Inflammatory macrophage (primary cell): Measurements from ENCODE around the gene SDR9C7.
"Not testable (repeated sequence)": the region's sequence is repeated elsewhere in the genome, so short reads cannot be mapped to it uniquely, and the experiment has no call there.

Experiments
- DNase-seq, 2 donors: peaks; one replicate each; pipeline ENCODE4 v3.0.0-alpha.2; 2020 to 2022
- total RNA-seq, 18 experiments: gene quantifications; one replicate each; lab custom pipeline; 2026; ENCODE audit warnings: mixed read lengths in 6 of 18, inconsistent platforms in 2 of 18; lab: John Stamatoyannopoulos, UW

Gene SDR9C7
- total RNA-seq: 0 to 0.10 (median 0) reads per million in 18 experiments

DNA sequence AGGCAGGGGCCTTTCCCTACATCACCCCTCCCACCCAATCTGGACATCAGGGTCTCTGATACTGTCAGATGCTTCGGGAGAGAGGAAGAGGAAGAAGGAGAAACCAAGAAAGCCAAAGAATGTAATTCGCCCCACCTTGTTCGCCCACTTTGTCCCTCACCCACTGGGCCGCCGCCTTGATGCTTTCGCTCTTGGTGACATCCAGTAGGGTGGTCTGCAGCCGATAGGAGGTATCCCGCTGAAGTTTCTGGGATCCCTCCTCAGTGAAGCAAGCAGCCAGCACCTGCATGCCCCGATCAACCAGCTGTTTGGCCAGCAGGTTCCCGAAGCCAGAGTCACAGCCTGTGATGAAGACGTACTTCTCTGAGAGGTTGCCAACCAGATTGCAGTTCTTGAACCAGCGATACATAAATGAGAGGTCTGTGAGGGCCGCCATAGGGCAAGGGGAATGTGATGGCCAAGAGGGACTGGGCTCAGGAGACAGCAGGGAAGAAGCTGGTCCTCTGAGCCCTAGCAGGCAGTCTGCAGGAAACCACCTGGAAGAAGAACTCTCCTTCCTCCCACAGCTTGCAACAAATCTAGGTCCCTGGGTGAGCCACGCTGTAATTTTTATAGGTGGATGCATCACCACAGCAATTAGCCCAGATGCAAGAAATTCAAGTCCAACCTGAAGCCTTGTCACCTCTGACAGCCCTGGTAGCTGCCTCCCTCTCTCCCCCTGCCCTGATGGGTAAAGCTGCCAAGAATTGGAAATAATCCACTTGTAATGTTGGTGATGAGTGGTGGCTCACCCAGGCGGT is at the start of gene SDR9C7:
TSS of gene SDR9C7 (minus strand) at position 583 of the 800 bp plus-strand sequence. CDS start at position 436, 147 bp downstream.
- no peak for DNase-seq

DNA sequence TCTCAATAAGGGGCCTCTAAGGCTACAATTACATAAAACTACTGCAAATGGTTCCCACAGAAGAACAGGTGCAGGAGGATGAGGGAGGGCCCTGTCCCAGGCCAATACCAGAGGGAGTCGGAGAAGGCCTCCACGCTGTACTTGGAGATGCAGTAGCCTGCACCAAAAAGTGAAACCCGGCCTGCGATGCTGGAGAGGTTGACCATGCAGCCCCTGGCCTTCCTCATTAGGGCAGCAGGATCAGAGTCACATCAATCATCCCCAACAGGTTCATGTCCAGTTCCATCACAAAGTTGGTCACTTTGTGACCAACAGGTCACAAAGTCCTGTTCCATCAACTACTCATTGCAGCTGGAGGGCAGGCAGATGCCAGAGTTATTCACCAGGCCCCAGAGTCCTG is 49.2 kb upstream of the SDR9C7 start:
- no peak for DNase-seq

DNA sequence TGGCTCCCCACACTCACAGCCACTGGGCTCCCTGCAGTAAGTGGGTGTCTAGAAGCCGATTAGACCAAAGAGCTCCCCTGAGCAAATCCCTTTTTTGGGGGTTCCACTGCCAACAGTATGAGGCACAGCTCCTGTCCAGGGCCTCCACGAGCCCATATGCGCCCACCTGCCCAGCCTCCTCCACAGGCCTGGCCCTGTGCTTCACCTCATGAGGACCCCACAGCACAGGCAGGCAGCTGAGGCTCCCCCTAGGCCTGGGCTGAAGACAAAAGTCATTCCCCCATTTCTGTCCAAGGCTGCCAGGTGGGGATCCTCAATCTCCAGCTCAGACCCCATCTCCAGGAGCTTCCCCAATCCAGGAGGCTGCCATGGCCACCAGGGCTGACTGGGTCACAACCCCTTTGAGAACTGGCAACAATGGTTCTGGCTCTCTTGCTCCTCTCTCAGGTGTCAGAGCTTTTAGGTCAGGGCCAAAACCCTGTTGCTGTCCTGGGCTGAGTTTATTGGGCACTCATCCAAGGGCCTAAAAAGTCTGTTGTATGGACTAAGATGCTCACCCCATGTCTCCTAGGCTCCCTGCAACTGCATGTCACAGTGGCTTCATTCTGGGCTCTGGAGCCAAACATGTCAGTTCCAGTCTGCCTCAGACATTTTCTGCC is 48.5 kb upstream of the SDR9C7 start:
- not testable (repeated sequence) for DNase-seq

DNA sequence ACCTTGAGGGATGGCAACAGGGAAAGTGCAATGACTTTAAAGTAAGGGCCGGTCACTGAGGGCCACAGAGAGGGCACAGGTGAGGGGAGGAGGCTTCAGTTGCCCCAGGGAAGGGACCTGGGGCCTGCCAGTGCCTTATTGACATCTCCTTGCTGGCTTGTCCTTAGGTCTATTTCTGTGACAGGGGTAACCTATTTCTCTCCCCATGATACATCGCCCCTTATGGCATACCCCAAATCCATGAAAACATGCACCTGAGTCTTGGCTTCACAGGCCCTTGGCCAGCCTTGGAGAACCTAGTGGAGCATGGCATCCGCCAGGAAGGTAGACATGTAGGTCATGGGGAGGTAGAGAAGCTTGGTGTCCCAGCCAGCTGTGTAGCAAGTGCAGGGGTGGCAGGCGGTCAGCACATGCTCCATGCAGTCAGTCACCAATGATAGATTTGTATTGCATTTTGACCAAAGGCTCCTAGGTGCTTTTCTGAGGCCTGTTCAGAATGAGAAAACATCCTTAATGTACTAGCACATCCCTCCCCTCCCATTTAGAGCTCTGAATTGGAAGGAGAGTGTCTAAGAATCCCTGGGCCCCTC is 46.8 kb upstream of the SDR9C7 start:
- no peak for DNase-seq

DNA sequence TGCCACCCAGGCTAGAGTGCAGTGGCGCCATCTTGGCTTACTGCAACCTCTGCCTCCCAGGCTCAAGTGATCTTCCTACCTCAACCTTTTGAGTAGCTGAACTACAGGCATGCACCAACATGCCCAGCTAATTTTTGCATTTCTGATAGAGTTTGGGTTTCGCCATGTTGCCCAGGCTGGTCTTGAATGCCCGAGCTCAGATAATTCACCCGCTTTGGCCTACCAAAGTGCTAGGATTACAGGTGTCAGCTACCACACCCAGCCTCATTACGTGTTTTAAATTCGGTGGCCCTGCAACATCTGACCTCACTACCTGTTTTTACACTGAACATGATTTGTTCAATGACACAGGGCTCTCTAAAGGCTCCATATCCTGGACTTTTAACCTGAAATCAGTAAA is 46.1 kb upstream of the SDR9C7 start:
- DNase-seq: no peak

DNA sequence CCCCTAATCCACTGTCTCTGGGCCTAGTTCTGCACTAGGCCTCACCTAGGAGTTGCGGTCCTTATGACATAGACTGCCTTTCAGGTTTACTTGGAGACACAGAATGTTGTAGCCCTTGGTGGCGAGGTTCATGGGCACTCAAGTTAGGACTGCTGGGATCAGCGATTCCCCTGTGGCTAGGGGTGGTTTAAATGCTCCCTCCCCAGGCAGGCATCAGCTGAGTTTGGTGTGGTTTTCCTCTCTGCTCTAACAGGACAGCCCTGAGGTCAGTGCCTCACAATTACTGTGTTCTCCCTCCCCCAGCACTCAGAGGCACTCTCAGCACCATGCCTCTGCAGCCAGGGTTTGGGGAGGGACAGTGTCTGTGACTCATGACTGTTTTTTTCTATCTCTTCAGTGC is 45.4 kb upstream of the SDR9C7 start:
- no peak for DNase-seq

DNA sequence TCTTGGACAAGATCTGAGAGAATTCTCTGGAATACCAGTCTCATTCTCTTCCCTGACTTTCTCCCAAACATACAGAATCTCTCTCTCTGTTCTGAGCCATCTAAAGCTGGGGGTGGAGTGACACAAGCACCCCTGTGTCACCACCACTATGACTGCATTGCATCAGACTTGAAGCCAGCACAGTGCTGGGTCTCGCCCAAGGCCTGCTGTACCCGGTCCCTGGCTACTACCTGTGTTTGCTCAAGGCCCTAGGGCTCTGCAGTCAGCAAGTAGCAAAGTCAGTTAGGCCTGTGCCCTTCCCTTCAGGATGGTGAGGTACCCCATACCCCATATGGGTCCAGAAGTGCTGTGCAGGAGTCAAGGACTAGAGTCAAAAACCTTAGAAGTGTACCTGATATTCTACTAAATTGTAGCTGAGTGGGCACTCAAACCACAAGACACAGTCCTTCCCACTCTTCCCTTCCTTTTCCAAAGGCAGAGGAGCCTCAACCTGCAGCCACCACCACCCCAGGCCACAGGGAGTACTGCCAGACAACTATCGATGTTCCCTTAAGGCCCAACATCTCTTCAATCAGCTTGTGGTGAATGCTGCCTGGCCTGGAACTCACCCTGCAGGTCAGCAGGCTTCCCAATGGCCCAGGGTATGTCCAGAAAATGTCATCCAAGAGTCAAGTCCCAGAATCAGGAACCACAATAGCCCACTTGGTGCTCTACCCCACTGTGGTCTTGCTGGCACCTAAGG is 44.4 kb upstream of the SDR9C7 start:
- peak; percentile 13 to 39 for DNase-seq

DNA sequence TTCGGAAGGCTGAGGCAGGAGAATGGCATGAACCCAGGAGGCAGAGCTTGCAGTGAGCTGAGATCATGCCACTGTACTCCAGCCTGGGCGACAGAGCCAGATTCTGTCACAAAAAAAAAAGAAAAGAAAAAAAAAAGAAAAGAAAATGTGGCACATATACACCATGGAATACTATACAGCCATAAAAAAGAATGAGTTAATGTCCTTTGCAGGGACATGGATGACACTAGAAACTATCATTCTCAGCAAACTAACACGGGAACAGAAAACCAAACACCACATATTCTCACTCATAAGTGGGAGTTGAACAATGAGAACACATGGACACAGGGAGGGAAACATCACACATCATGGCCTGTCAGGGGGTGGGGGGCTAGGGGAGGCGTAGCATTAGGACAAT is 43.2 kb upstream of the SDR9C7 start:
- not testable (repeated sequence) for DNase-seq

DNA sequence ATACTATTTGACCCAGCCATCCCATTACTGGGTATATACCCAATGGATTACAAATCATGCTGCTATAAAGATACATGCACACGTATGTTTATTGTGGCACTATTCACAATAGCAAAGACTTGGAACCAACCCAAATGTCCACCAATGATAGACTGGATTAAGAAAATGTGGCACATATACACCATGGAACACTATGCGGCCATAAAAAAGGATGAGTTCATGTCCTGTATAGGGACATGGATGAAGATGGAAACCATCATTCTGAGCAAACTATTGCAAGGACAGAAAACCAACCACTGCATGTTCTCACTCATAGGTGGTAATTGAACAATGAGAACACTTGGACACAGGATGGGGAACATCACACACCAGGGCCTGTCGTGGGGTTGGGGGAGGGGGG is 40.0 kb upstream of the SDR9C7 start:
- DNase-seq: not testable (repeated sequence)

DNA sequence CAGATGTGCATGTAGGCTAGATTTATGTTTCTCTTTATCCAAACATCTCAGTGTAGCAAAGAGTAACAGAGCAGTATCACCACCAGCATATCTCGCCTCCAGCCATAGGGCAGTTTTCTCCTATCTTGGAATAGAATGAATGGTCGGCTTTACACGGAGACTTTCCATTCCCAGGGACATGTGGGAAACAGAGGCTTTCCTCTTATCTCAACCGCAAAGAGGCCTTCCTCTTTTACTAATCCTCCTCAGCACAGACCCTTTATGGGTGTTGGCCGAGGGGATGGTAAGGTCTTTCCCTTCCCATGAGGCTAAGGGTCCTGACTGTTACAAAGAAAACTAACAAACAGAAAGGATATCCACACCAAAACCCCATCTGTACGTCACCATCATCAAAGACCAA is 34.7 kb upstream of the SDR9C7 start:
- not testable (repeated sequence) for DNase-seq

DNA sequence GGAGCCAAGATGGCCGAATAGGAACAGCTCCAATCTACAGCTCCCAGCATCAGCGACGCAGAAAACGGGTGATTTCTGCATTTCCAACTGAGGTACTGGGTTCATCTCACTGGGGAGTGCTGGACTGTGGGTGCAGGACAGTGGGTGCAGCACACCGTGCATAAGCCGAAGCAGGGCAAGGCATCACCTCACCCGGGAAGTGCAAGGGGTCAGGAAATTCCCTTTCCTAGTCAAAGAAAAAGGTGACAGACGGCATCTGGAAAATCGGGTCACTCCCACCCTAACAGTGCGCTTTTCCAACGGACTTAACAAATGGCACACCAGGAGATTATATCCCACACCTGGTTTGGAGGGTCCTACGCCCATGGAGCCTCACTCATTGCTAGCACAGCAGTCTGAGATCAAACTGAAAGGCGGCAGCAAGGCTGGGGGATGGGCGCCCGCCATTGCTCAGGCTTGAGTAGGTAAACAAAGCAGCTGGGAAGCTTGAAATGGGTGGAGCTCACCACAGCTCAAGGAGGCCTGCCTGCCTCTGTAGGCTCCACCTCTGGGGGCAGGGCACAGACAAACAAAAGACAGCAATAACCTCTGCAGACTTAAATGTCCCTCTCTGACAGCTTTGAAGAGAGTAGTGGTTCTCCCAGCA is 31.9 kb upstream of the SDR9C7 start:
- DNase-seq: not testable (repeated sequence)

DNA sequence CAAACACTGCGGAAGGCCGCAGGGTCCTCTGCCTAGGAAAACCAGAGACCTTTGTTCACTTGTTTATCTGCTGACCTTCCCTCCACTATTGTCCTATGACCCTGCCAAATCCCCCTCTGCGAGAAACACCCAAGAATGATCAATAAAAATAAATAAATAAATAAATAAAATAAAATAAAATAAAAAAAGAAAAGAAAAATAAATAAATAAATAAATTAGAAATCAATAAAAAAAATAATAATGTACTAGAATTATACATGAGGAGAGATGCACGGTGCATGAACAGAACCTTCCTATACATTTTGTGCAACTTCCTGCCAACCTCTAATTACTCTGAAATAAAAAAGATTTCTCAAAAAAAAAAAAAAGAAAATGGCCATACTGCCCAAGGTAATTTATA is 30.9 kb upstream of the SDR9C7 start:
- not testable (repeated sequence) for DNase-seq

DNA sequence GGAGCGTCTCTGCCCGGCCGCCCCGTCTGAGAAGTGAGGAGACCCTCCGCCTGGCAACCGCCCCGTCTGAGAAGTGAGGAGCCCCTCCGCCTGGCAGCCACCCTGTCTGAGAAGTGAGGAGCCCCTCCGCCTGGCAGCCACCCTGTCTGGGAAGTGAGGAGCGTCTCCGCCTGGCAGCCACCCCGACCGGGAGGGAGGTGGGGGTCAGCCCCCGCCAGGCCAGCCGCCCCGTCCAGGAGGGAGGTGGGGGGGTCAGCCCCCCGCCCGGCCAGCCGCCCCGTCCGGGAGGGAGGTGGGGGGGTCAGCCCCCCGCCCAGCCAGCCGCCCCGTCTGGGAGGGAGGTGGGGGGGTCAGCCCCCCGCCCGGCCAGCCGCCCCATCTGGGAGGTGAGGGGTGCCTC is 29.3 kb upstream of the SDR9C7 start:
- DNase-seq: not testable (repeated sequence)

DNA sequence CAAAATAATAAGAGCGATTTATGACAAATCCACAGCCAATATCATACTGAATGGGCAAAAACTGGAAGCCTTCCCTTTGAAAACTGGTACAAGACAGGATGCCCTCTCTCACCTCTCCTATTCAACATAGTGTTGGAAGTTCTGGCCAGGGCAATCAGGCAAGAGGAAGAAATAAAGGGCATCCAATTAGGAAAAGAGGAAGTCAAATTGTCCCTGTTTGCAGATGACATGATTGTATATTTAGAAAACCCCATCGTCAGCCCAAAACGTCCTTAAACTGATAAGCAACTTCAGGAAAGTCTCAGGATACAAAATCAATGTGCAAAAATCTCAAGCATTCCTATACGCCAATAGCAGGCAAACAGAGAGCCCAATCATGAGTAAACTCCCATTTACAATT is 28.0 kb upstream of the SDR9C7 start:
- not testable (repeated sequence) for DNase-seq

DNA sequence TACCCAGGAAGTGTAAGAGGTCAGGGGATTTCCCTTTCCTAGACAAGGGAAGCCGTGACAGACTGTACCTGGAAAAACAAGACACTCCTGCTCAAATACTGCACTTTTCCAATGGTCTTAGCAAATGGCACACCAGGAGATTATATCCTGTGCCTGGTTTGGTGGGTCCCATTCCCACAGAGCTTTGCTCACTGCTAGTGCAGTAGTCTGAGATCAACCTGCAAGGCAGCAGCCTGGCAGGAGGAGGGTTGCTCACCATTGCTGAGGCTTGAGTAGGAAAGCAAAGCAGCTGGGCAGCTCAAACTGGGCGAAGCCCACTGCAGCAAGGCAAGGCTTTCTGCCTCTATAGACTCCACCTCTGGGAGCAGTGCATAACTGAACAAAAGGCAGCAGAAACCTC is 24.2 kb upstream of the SDR9C7 start:
- no peak for DNase-seq

DNA sequence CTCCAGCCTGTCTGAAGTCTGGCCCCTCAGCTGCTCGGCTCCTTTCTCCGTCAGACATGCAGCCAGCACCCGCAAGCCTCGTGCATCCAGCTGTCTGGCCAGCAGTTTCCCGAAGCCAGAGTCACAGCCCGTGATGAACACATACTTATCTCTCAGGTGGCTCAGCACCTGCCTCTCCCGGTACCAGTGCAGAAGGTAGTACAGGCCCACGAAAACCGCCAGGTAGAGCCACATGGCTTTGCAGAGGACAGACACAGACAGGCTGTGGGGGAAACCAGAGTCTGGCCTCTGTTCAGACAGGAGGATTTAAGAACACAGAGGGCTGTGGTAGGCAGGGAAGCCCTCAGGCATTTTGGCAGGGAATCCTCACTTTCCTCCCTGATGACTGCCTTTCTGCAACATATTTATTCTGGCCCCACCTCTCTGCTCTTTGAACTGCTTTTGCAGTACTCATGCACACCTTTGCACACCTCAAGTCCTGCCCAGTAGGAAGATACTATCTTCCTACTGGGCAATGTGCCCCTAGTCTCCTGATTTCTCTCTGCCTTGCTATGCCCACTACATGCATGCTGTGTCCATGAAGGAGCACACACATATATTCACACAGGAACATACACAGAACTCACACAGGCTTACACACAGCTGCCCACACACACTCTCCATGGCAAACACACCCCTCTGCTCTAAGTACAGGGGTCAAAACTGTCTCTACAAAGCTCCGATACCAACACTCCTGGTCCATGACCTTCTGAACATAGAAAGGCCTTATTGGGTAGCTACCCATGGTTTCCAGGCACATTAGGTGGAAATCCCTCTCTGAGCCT is 23.2 kb upstream of the SDR9C7 start, which contains the start of gene RDH16:
TSS of gene RDH16 (minus strand) at position 380 of the 824 bp plus-strand sequence. CDS start at position 234, 146 bp downstream.
- DNase-seq: no peak

DNA sequence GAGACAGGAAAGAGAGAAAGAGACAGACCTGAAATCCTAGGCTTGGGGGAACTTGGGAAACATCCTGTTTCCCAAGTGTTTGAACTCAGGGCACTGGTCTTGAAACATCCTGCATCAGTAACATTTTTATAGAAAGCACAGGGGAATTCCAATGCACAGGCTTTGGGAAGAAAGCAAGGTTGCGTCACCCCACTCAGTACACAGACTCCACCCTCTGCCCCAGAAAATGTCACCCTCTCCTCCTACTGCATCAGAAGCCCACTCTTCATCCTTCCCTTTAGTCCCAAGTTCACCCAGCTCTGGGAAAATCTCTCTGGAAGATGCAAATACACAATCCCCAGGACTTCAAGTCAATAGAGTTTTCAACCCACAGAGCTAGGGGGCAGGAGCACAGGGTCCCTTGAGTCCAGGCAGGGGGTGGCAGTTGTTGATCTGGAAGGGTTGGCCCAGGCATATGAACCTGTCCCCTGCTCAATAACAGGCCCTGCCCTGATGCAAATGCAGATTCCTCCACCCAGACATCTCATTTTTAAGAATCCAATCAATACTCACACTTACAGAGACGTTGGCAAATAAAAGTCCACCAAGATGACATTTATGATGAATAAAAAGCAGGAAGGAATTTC is 21.5 kb upstream of the SDR9C7 start:
- peak in 1 of 2 donors; percentile 46 for DNase-seq

DNA sequence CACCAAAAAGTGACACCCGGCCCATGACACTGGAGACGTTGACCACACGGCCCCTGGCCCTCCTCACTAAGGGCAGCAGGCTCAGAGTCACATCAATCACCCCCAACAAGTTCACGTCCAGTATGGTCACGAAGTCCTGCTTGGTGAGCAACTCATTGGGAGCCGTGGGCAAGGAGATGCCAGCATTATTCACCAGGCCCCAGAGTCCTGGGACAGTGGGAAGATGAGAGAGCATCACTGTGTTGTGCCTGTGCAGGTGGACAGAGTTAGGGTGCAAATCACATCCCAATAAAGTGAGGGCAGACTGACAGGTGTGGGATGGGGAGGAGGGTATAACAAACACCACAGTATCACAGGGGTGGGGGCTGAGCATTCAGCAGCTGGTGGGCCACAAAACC is 20.7 kb upstream of the SDR9C7 start:
- no peak for DNase-seq

DNA sequence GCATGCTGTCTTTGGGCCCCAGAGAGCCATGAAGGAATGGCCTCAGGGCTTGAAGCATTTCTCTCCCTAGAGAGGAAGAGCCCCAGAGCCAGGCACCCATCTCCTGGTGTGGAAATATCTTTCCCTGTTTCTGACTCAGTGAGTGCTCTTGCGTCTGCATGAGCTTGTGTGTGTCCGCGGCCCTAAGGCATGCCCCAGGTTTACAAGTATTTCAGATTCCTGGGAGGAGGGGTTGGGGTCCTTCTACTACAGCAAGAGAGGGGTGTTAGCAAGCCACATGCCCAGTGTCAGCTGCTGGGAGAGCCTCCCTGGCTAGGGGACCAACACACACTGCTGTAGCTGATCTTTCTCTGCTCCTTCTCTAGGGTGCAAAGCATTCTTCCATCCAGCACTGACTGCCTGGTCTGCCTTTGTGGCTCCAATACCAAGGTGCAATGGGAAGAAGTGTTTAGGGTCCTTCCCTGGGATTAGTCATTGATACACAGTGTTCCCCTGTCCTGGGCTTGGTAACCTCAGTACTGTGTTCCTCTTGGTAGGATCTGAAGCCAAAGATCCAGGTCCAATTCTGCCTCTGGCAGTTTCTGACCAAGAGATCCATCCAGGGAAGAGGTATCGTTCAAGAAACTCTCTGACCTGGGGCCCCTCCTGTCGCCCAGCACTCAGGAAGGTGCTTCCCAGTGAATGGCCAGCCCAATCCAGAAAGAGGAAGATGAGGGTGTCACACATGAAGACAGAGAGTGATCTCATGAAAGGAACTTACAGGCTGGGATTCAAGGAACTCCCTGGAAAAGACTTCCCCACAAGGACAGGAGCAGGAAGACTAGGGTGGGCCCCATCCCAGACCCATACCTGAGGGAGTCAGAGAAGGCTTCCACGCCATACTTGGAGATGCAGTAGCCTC is 20.1 kb upstream of the SDR9C7 start:
- no peak for DNase-seq

DNA sequence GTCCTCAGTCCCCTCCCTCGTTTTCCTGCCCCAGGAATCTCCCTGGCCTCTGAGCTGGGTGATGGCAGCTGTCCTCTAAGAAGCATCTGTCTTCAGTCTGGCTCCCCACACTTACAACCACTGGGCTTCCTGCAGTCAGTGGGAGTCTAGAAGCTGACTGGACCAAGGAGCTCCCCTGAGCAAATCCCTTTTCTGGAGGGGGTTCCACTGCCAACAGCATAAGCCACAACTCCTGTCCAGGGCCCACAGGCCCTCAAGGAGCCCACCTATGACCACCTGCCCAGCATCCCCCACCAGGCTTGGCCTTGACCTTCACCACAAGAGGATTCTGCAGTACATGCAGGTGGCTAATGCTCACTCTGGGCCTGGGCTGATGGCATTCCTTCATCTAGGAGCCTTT is 19.1 kb upstream of the SDR9C7 start:
- DNase-seq: no peak
